Suppressor macrophage treated with lipopolysaccharide for 1 hour (primary cell): ENCODE results near the gene FUT9.

Experiments used
- DNase-seq, 3 donors: peaks; one replicate each; pipeline ENCODE4 v3.0.0-alpha.2; 2020 to 2022

Gene FUT9

DNA sequence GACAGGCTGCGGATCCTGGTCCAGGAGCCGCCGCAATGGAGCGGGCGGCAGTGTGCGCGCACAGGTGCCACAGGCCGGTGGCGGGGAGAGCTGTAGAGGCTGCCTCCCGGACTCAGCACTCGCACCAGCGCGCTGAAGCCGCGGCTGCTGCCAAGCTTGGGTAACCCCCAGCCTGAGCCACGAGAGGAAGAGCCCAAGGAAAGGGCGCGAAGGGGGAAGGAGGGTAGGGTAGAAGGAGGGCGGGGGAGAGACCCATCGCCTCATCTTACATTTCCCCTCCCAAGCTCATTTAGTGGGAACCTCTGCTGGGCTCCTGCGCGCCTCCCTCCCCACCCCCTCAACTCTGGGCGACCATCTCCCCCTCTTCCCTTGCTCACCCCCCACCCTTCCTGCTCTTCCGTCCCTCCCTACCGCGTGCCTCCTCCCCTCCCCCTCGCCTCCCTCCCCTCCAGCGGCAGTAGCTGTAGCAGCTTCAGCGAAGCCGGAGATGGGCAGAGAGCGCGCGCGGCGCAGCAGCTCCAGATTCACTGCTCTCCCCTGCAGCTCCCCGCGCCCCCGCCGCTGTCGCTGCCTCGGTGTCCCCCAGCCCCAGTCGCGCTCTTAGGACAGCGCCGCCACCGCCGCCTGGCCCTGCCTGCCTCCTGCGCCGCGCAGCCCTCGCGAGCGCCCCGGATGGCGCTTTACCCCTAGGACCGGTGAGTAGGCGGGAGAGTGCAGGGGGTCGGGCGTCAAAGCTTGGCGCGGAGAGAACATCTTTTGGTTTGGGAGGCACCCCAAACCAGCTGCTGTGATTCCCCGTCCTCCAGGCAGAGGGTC is at the start of gene FUT9:
FUT9 (plus strand) TSS at position 457 of the 816 bp plus-strand sequence. CDS start 187,182 bp downstream, outside the sequence.
- DNase-seq, result no peak

DNA sequence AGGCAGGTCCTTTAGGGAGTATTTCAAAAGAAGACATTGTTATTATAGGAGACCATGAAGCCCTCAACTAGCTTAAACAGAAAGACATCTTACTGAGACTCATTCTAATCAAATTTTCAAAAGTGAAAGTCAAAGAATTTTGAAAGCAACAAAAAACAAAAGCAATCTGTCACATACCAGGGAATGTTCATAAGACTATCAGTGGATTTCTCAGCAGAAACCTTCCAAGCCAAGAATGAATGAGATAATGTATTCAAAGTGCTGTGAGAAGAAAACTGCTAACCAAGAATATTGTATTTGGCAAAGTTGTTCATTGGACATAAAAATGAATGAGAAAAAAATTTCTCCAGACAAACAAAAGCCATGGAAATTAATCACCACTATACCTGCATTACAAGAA is 48.2 kb upstream of the FUT9 start:
- no peak for DNase-seq

DNA sequence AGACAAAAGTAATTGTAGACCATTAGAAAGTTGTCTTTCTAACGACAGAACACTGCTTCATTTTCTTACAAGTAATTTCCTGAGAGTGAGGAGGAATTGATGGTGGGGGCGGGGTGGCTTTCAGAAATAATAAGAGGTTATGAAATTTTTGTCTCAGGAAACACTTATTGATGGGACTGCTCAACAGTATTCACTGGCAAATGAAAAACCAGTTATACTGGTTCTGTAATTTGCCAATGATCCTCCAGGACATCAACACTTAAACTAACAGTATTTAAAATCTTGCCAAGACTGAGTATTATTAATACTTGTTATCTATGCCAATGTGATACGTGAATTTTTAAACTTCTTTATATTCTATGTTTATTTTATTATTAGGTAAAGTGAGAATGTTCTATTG is 41.8 kb upstream of the FUT9 start:
- no peak for DNase-seq

DNA sequence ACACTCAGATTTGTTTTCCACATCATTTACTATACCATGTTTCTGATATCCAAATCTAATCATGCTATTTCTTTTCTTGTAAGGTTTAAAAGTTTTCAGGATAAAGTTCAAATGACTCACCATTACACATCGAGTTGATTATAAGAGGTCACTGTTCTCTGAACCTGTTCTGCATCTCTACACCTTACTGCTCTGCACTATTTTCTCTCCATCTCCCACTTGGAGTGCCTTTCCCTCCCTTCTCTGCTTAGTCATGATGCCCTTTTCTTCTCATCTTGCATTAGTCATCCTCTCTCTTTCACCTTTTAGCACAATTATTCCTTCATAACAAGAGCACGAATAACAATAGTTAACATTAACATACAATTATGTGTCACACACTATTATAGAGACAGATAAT is 37.5 kb upstream of the FUT9 start:
- DNase-seq, result no peak

DNA sequence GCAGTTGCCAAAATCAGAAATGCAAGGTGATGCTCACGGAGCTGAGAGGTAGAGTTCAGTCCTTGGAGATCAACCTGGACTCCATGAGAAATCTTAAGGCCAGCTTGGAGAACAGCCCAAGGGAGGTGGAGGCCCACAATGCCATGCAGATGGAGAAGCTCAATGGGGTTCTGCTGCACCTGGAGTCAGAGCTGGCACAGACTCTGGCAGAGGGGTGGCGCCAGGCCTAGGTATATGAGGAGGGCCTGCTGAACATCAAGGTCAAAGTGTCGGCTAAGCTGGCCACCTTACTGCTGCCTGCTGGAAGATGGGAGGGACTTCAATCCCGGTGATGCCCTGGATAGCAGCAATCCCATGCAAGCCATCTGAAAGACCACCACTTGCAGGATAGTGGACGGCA is 23.9 kb upstream of the FUT9 start:
- DNase-seq, result no peak

DNA sequence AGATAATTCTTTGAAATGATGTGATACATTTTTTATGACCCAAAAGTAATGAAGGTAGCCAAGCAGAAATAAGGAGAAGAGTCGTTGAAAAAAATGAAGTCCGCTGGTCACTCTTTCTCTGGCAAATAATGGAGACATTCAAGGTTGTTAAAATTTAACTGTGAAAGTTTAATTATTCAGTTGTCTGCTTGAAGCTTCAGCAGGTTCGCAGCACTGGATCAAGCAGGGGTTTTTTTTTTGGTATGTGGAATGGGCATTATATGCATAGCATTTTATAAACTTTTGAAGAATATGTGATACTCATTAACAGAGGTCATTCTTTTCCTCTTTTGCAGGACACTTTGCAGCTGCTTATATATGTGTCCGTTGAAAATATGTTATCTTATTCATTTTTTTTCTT is 21.6 kb upstream of the FUT9 start:
- no peak for DNase-seq

DNA sequence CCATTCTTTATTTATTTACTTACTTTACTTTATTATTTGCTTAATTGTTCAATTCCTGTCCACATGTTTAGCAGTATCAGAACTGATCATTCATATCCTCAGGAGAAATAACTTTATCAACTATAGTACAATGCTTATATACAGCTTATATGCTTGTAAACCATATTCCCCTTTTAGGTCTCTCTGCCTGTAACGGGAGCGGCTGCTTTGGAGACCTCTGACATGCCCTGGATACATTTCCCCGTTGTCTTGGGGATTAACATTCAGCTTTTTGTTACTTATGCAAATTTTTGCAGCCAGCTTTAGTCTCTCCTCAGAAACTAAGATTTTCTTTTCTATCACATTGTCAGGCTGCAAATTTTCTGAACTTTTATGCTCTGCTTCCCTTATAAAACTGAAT is 17.6 kb upstream of the FUT9 start:
- DNase-seq, result no peak

DNA sequence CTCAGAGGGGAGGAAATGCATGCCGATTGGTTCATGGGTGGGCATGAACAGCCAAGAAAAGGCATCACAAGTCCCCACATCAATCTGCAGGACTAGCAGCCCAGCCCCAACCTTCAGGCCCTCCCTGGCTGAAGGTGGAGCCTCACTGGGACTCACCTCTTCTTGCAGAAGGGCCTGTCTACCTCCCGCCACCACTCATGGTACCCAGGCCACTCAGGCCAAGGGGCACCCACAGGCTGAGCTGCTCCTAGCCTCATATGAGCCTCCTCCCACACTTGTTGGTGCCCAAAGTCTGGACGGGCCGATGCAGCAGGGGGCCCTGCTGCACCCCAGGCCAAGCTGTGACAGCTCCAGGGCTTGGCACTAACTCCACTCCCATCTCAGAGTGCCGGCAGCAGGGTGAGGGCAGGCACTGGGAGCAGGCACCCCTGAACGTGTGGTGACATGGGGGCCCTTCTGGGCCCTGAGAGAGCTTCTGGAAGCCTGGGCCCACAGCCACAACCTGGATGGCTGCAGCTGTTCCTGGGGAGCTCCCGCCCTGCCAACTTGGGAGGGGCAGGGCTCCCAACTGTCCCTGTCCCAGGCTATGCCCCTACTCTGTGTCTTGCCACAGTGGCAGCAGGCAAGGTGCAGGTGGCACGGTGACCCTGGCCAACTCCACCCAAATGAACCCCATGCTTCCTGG is 13.7 kb upstream of the FUT9 start:
- DNase-seq, result no peak

DNA sequence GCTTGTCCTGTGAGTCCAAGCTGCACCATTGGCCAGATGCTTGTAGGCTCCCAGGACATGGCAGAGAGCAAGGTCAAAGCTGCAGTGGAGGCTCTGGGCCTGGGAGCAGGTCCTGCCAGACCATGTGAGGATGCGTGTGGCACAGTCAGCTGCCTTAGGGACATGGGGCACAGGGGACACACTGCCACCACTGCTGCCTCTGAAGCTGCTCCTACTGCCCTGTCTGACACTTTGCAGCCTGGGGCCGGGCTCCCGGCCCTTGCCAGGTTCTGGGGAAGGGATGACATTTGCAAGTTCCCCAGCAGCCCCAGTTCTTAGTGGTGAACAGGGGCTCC is 13.2 kb upstream of the FUT9 start:
- DNase-seq, result no peak

DNA sequence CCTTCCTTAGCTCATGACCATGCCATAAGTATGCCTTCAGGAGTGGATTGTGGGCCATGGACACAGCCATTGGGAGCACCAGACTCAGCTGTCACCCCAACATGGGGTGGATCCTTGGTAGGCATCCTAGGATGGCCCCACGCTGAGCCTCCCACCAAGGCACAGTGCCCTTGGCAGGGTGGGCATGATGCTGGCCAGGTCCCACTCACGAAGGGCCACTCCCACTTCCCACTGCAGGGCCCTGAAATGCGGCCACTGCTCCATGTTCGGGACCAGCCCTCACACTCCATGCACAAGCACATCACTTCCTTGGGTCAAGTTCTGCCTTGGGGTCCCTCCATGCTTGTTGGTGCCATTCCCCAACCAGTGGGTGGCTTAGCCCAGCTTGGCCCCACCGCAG is 12.9 kb upstream of the FUT9 start:
- DNase-seq, result no peak

DNA sequence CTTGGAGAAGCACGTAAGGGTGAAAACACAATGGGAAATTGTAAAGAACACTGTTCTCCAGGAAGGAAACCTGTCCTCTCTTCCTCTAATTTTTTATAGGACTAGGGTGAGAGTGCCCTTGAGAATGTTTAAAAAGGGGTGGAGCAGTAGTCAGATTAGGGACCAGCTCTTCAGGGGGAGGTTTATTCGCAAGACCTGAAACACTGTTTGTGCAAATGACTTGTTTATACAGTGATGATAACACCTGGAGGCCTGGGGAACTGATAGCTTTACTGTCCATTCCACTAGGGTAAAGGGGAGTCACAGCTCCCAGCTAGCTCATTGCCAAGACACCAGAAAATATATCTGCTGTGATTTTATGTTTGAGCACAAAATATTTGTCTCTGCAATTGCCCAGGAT is 8.1 kb upstream of the FUT9 start:
- no peak for DNase-seq

DNA sequence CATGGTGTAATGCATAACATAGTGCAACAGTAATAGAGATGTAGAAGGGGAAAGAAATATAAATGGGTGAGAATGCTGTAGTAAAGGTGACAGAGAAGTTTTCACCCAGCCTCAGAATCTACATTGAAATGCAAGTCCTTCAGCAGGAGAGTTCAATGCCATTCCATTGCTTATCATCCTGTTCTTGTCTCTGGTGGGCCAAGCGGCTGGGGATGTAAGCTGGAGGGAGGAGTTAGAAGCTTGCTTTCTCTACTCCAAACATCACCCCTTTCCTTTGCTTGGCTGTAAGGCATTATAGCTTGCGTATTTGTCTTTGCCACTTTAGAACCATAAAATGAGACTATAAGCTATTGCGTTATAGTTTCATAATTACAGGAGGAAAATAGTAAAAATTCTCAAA is 2.2 kb upstream of the FUT9 start:
- DNase-seq, result no peak

DNA sequence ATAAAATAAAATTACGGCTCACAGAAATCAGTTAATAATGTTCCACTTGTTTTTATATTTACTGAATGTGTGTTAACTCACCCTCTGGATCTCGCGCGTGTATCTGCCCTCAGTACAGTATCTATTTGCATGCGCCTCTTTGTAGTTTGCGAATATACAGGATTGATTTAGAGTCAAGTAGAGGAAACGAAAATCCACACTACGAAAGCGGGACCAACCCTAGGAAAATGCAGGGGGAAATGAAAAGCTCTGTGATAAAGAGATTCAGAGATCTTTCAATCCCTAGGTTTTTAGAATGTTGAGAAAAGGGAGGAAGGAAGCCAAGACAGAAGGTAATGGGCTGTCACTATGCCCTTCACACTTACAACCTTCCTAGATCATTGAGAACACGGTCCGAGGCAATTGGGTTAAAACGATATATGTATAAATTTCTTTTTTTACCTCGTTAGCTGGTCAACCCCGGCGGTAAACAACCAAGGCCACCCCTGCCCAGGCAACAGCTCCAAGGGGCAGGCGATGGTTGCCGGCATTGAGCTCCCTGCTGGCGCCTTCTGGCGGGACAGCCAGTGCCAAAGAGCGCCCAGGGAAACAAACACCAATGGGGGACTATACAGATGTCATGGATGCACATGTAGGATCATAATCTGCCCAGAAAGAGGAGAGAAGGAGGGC is 792 bp upstream of the FUT9 start:
- no peak for DNase-seq

DNA sequence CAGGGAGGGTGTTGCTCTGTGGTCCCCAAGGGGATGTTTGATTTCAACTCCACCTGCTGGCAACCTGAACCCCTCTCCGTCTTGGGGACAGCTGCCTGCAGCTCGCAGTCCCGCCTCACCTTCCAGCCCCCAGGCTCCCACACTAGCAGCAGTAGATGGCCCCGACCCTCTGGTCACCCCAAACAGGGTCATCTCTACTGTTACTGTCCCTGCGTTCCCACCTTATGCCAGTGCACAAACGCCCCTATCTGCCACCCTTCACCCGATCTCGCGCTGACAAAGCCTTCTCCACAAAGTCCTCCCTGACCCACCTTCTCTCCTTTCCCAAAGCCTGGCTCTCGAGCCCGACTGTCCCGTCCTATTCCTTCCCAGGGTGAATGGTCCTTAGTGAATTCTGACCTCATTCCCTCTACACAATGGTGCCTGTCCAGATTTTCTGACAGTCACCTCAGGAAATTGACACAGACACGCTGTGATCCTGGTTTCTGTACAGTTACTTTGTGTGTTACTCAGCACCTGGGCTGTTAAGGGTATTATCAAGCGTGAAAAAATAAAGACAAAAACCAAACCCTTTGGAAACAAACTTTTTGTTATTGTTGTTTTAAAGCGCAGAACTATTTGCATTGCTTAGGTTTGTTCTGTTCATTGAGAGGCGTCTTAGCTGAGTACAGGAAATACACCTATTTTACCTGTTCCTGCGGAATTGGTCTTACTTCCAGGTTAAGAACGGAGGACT is 728 bp downstream of the FUT9 start:
- DNase-seq, result no peak

DNA sequence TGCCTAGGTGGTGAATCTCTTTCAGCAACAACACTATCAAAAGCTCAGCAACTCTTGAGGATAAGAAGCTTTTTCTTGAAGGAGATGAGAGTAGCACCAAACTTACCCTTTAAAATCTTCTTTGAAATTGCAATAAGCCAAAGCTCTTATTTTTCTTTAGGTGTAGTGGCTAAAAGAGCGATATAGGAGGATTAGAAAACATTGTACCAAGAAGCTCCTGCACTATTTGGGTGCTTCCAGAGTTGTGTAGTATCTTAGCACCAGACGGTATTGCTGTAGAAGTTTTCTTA is 1.2 kb downstream of the FUT9 start:
- DNase-seq, result no peak

DNA sequence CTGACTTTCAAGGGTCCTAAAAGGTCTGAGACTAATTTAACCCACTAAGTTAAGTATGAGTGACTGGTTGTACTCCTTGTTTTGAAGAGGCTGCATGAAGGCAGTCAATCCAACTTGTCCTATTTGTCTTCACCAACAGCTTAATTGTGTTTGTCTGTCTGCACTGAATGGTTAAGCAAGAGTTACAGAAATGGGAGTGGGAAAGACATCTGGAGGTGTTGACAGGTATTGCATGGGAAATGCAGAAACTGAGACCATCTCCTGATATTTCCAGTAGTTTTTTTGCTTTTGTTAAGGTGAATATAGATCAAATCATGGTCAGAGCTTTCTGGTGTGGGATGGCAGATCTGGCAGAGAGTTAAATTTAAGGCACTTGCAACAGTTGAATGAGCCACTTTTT is 6.5 kb downstream of the FUT9 start:
- no peak for DNase-seq

DNA sequence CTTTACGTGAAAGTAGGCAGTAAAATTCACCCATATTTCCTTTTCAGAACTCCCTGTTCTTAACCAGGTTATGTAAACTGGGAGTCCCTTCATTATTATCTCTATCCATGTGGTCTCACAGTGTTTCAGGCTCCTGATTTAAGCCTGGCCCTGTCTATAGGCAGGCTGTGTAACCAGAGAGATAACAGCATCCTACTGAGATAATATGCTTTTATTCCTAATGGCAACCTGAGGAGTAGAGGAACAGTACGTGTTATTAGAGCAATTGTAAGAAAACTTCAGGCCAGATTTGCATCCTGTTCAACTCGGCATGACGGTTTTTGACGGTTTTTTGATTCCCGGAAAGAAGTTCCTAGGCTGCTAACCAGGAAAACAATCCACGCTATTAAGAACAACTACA is 16.9 kb downstream of the FUT9 start:
- no peak for DNase-seq

DNA sequence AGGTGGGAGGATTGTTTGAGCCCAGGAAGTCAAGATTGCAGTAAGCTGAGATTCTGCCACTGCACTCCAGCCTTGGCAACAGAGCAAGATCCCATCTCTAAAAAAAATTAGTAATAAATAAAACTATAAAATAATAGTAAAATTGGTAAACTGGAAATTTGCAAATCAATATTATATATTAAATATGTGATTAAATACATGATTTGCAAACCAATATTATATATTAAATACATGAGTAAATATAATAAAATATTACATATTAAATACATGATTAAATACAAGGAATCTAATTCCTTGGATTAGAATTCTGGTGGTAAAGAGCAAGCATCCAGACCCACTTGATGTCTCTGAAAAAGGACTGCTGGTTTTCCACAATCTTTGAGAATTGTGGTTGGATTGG is 35.8 kb downstream of the FUT9 start:
- no peak for DNase-seq

DNA sequence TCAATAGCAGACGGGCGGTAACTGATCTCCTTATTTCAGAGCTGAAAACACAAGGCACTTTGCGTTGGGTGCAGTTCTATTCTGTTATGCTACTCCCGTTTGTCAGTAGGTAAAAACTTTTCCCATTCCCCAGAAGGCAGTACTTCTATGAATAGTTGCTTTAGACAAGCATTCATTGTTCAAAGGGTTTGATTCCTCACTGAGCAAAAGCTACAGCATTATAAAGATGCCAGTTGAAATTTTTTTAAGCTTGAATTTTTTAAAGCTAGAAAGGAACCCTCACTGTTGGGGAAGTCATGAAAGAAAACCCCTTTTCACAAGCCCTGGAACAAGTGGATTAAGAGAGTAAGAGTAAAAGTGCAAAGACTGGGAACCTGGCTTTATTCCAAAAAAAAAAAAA is 42.3 kb downstream of the FUT9 start:
- DNase-seq, result no peak

DNA sequence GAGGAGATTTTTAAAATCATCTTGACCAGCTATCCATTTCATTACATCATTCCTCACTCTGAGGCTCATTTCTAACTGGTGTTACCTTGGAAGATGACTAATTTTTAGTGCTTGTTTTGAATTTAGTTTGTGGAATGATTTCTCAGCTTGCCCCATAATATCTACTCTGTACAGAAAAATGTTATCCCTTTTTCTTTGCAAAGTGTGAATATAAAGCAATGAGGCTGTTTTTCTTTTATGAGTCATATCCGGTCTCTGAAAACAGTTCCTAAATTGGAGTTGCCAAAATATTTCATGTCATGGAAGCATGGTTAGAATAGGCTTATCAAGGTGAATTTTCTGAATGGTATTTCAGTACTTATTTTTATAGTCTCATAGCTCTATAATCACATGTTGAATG is 43.8 kb downstream of the FUT9 start:
- no peak for DNase-seq

DNA sequence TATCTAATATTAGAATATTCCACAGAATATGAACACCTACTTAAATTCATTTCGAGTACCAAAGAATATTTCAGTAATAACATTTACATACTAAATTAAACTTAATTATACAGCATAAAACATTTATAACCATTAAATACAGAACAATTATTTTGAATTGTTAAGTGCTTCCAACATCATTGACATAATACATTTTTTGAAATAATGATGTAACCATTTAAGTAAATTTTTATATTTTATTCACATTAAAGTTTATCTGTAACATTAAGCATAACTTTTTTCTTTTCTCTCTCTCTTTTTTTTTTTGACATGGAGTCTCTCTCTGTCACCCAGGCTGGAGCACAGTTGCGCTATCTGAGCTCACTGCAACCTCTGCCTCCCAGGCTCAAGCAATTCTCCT is 44.5 kb downstream of the FUT9 start:
- no peak for DNase-seq

DNA sequence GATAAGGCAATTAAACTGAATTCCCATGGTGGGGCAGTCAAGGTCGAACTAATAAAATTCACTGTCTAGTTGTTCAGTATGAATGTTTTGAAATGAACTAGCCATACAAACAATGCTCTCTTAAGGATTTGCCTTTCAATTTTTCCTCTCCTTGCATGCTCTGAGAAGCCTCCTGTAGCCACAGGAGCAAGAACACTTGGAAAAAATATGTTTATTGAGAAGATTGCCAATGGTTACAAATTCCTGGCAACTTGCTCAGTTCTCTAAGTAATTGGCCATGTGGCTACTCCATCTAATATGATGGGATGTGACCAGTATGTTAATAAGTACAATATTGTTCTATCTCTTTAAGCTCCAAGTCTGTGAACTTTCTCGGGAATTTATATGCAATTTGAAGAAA is 49.4 kb downstream of the FUT9 start:
- DNase-seq, result no peak

DNA sequence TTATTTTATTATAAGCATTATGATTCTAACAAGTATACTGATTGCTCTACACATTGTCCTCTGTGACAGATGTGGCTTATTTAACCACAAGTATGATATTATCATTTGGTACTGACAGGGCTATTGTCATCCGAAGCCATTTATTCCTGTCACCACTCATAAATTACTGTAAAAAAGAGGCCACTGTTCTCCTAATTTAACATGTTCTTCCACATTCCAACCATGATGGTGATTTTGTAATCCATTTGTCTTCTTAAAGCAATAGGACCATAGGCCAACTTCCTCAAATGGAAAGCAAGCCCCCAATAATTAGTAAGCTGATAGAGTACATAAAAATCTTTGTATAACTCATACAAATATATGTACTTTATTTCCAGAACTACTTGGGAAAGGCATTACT is 50.6 kb downstream of the FUT9 start:
- DNase-seq, result no peak

DNA sequence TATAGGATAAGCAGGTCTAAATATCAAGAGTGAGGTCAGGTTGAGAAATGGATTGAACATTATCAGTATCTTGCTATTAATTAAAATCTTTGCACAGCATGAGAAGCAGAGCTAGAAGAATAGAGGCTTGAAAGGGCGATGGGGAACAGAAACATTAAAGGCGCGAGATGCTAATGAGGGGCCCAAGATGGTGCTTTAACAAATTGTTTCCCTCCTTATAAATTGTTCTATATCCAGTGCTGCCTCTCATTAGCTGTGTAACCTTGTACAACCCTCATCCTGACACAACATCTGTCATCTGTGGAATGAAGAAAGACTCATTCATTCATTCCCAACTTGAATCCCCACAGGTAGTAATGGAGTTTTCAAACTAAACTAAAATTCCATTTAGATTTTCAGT is 57.8 kb downstream of the FUT9 start:
- no peak for DNase-seq
